Loucy (cell line): Measurements from ENCODE around the gene TRPV6.

Experiments
- CTCF ChIP-seq: fragments of 200-600 bp; sonication (generic); conservative IDR thresholded peaks from 2 replicates; pipeline ENCODE4 v1.5.1; 2014; ENCODE audit warnings: mild to moderate bottlenecking, antibody characterized with exemption, low read length
- EZH2phosphoT487 ChIP-seq: fragments of 200-600 bp; IDR thresholded peaks from 2 replicates; pipeline ENCODE4 v1.6.1; 2018; ENCODE audit warnings: antibody characterized with exemption, mild to moderate bottlenecking, moderate library complexity, borderline replicate concordance

GRCh38 chr7:142910031-142910433, 24.5 kb upstream of the TRPV6 start:
- no peak for TF ChIP-seq CTCF
- no peak for TF ChIP-seq EZH2phosphoT487
